Measurements from ENCODE around the gene KIR3DL3. TPM values are rescaled to one million over a fixed set of nuclear protein-coding genes. Genes with fewer than 3 reads are reported as not detected.

KIR3DL3 gene
- total RNA-seq, 3 donors from 2014 or later (not counting 1 experiment from before 2014, with no cell fraction given) = not detected

DNA sequence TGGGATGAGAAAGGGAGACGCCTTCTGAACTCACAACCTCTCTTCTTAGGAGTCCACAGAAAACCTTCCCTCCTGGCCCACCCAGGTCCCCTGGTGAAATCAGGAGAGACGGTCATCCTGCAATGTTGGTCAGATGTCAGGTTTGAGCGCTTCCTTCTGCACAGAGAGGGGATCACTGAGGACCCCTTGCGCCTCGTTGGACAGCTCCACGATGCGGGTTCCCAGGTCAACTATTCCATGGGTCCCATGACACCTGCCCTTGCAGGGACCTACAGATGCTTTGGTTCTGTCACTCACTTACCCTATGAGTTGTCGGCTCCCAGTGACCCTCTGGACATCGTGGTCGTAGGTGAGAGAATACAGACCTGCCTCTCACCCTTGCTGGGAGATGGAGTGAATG is 3.3 kb downstream of the KIR3DL3 start:
- WGBS (ENCODE audit: insufficient coverage) = 84% methylated on average over 10 of the region's 10 CpGs
- Histone ChIP-seq H3K4me1 (ENCODE audit: control insufficient read depth, insufficient read depth, low read length) (no peaks in the 10 kb centered on the region), H3K4me3 (ENCODE audit: low read length) (no peak overlapping the region), H3K9me3 (ENCODE audit: control insufficient read depth, insufficient read depth, low read length) (no peaks in the 10 kb centered on the region), H3K27ac (ENCODE audit: low read length) (no peak overlapping the region), H3K27me3 (ENCODE audit: control insufficient read depth, insufficient read depth, low read length) (no peaks in the 10 kb centered on the region), H3K36me3 (ENCODE audit: control insufficient read depth, insufficient read depth, low read length) (no peaks in the 10 kb centered on the region)
- intact Hi-C loops (cut with micrococcal nuclease) = no loop called here
- no peak for DNase-seq
- Mint-ChIP-seq H3K36me3 (no peaks in the 10 kb centered on the region), H3K27ac (no peak overlapping the region), H3K4me1 (peaks cover 5 to 21% of the 10 kb centered on the region in 2 donors), H3K4me3 (no peak overlapping the region), H3K9me3 (no peaks in the 10 kb centered on the region), H3K27me3 (ENCODE audit: low read depth in 2 of 2) (peaks cover 34% of the 10 kb centered on the region in 2 donors)
- no peak for ATAC-seq
- no peak for TF ChIP-seq CTCF (IDR thresholded peaks at IDR 0.05)

- H3K4me3 ChIP-seq (ENCODE audit: low read length) = no peak overlapping the region
- 61% methylated on average over 3 of the region's 3 CpGs for WGBS (ENCODE audit: insufficient coverage)
- DNase-seq (no peak), ATAC-seq (no peak)
- Mint-ChIP-seq H3K27me3 (ENCODE audit: low read depth in 2 of 2) (peaks cover 36 to 39% of the 10 kb centered on the region in 2 donors), H3K4me3 (no peak overlapping the region), H3K36me3 (no peaks in the 10 kb centered on the region), H3K9me3 (no peaks in the 10 kb centered on the region), H3K27ac (no peak overlapping the region), H3K4me1 (peaks cover 5 to 21% of the 10 kb centered on the region in 2 donors)
- H3K27ac ChIP-seq (ENCODE audit: low read length) = no peak overlapping the region
- H3K9me3 ChIP-seq (ENCODE audit: control insufficient read depth, insufficient read depth, low read length) = no peaks in the 10 kb centered on the region
- no peaks in the 10 kb centered on the region for H3K4me1 ChIP-seq (ENCODE audit: control insufficient read depth, insufficient read depth, low read length)
- no peak for TF ChIP-seq CTCF (IDR thresholded peaks at IDR 0.05)
- H3K36me3 ChIP-seq (ENCODE audit: control insufficient read depth, insufficient read depth, low read length) = no peaks in the 10 kb centered on the region
- intact Hi-C loops (cut with micrococcal nuclease) = no loop called here
- H3K27me3 ChIP-seq (ENCODE audit: control insufficient read depth, insufficient read depth, low read length) = no peaks in the 10 kb centered on the region
Measured at GRCh38 chr19:54728167-54728566, 3.9 kb downstream of the KIR3DL3 start.

- Histone ChIP-seq H3K4me3 (ENCODE audit: low read length) (no peak overlapping the region), H3K4me1 (ENCODE audit: control insufficient read depth, insufficient read depth, low read length) (no peaks in the 10 kb centered on the region), H3K9me3 (ENCODE audit: control insufficient read depth, insufficient read depth, low read length) (peaks cover 4% of the 10 kb centered on the region), H3K36me3 (ENCODE audit: control insufficient read depth, insufficient read depth, low read length) (no peaks in the 10 kb centered on the region), H3K27ac (ENCODE audit: low read length) (no peak overlapping the region), H3K27me3 (ENCODE audit: control insufficient read depth, insufficient read depth, low read length) (no peaks in the 10 kb centered on the region)
- H3K27me3 Mint-ChIP-seq (ENCODE audit: low read depth in 2 of 2) = peaks cover 34 to 50% of the 10 kb centered on the region in 2 donors
- H3K4me3 Mint-ChIP-seq = no peak overlapping the region
- no peak for TF ChIP-seq CTCF (IDR thresholded peaks at IDR 0.05)
- peaks cover 3 to 20% of the 10 kb centered on the region in 2 donors for H3K4me1 Mint-ChIP-seq
- intact Hi-C loops (cut with micrococcal nuclease) = no loop called here
- ATAC-seq = no peak
- no peak for DNase-seq
- H3K27ac Mint-ChIP-seq = no peak overlapping the region
- peaks cover 0 to 2% of the 10 kb centered on the region in 2 donors for H3K9me3 Mint-ChIP-seq
- H3K36me3 Mint-ChIP-seq = no peaks in the 10 kb centered on the region
- 67% methylated on average over 14 of the region's 15 CpGs for WGBS (ENCODE audit: insufficient coverage)
Measured at GRCh38 chr19:54729416-54730188, 5.4 kb downstream of the KIR3DL3 start.

Measured in natural killer cell (primary cell).